Skeletal muscle satellite cell (primary cell): ENCODE results near the gene KRT39. TPM values are rescaled to one million over a fixed set of nuclear protein-coding genes. Genes with fewer than 3 reads are reported as not detected.

Source experiments
- H3K27me3 ChIP-seq: 2 replicates; pipeline ENCODE4 v1.7.0; 2013; ENCODE audit warnings: low read length; ENCODE audit not compliant: control insufficient read depth, insufficient read depth
- H3K36me3 ChIP-seq: 2 replicates; pipeline ENCODE4 v1.7.0; 2013; ENCODE audit warnings: mild to moderate bottlenecking, control low read depth, low read length; ENCODE audit not compliant: insufficient read depth
- H3K4me1 ChIP-seq: 2 replicates; pipeline ENCODE4 v1.7.0; 2013; ENCODE audit warnings: low read length; ENCODE audit not compliant: control insufficient read depth, insufficient read depth
- H3K4me2 ChIP-seq: 2 replicates; pipeline ENCODE4 v1.7.0; 2013; ENCODE audit warnings: mild to moderate bottlenecking, low read length
- H3K4me3 ChIP-seq: 2 replicates; pipeline ENCODE4 v1.7.0; 2013; ENCODE audit warnings: low read length
- H3K9ac ChIP-seq: 2 replicates; pipeline ENCODE4 v1.7.0; 2013; ENCODE audit warnings: mild to moderate bottlenecking, low read depth, low read length, moderate library complexity
- H3K9me3 ChIP-seq: replicated peaks from 2 replicates; pipeline ENCODE4 v1.7.0; 2013; ENCODE audit warnings: mild to moderate bottlenecking, control low read depth, low read length
- small RNA-seq: library from RNA; depleted of rRNA; stranded (forward); fragments of <200 nt; gene quantifications from one replicate; pipeline ENCODE3, GENCODE V24; 2012

The KRT39 gene

GRCh38 chr17:40915199-40915661 lies 51.5 kb downstream of the KRT39 start:
- Histone ChIP-seq H3K9ac (peak overlapping the region; percentile 67), H3K4me2 (no peak overlapping the region), H3K36me3 (no peaks in the 10 kb centered on the region), H3K4me1 (peaks cover 49% of the 10 kb centered on the region), H3K27me3 (no peaks in the 10 kb centered on the region), H3K9me3 (no peaks in the 10 kb centered on the region), H3K4me3 (no peak overlapping the region)

GRCh38 chr17:40914075-40914855 lies 52.5 kb downstream of the KRT39 start:
- H3K4me1 ChIP-seq, result peaks cover 57% of the 10 kb centered on the region
- H3K4me2 ChIP-seq, result no peak overlapping the region
- no peaks in the 10 kb centered on the region for H3K27me3 ChIP-seq
- H3K4me3 ChIP-seq, result no peak overlapping the region
- H3K9me3 ChIP-seq, result no peaks in the 10 kb centered on the region
- H3K9ac ChIP-seq, result peak overlapping the region; percentile 61
- H3K36me3 ChIP-seq, result no peaks in the 10 kb centered on the region

- peaks cover 67% of the 10 kb centered on the region for H3K4me1 ChIP-seq
- H3K9ac ChIP-seq, result no peak overlapping the region
- H3K4me3 ChIP-seq, result no peak overlapping the region
- no peaks in the 10 kb centered on the region for H3K9me3 ChIP-seq
- no peak overlapping the region for H3K4me2 ChIP-seq
- H3K36me3 ChIP-seq, result no peaks in the 10 kb centered on the region
- H3K27me3 ChIP-seq, result no peaks in the 10 kb centered on the region
Observed at GRCh38 chr17:40912486-40913210, 54.1 kb downstream of the KRT39 start.

- peak overlapping the region; percentile 12 for H3K4me3 ChIP-seq
- peak overlapping the region; percentile 84 for H3K9ac ChIP-seq
Observed at GRCh38 chr17:40910441-40910841, 56.3 kb downstream of the KRT39 start.

GRCh38 chr17:40909755-40910154 lies 57.0 kb downstream of the KRT39 start:
- H3K9me3 ChIP-seq, result no peaks in the 10 kb centered on the region
- peak overlapping the region; percentile 84 for H3K9ac ChIP-seq
- H3K4me3 ChIP-seq, result peak overlapping the region; percentile 12

More at GRCh38 chr17:40910441-40910841, 56.3 kb downstream of the KRT39 start:
- Histone ChIP-seq H3K27me3 (no peaks in the 10 kb centered on the region), H3K36me3 (no peaks in the 10 kb centered on the region), H3K4me2 (peak overlapping the region; percentile 47), H3K9me3 (no peaks in the 10 kb centered on the region), H3K4me1 (peaks cover 56% of the 10 kb centered on the region)

GRCh38 chr17:40909351-40909750 lies 57.4 kb downstream of the KRT39 start:
- Histone ChIP-seq H3K36me3 (no peaks in the 10 kb centered on the region), H3K4me3 (no peak overlapping the region), H3K4me2 (peak overlapping the region; percentile 47), H3K9me3 (no peaks in the 10 kb centered on the region), H3K4me1 (peaks cover 51% of the 10 kb centered on the region), H3K9ac (peak overlapping the region; percentile 84), H3K27me3 (no peaks in the 10 kb centered on the region)

More at GRCh38 chr17:40909755-40910154, 57.0 kb downstream of the KRT39 start:
- H3K27me3 ChIP-seq, result no peaks in the 10 kb centered on the region
- H3K4me2 ChIP-seq, result peak overlapping the region; percentile 47
- H3K4me1 ChIP-seq, result peaks cover 52% of the 10 kb centered on the region
- no peaks in the 10 kb centered on the region for H3K36me3 ChIP-seq

Small RNA genes lying within 50 kb of the gene (small RNA-seq; reads per million reads assigned to genes)
- not detected for gene KRTAP3-4P
